Spleen (tissue), 11 donors: Measurements from ENCODE around the gene DDR2. TPM values are rescaled to one million over a fixed set of nuclear protein-coding genes. Genes with fewer than 3 reads are reported as not detected.

ENCODE experiments used
- DNase-seq: peaks from one replicate; pipeline ENCODE4 v3.0.0-alpha.2; 2020
- H3K27ac ChIP-seq, 8 donors: fragments of 200-600 bp; sonication (generic) in 7 of 8; 1 replicate in 4 of 8; 2 replicates in 4 of 8; pipeline versions ENCODE4 v1.5.0 to v1.8.0; 2016 to 2021; ENCODE audit warnings: inconsistent platforms in 4 of 8, mild to moderate bottlenecking in 4 of 8, moderate library complexity in 1 of 8
- H3K27me3 ChIP-seq, 7 donors: fragments of 200-600 bp; sonication (generic) in 6 of 7; replicated peaks in 1 of 7; 1 replicate in 4 of 7; 2 replicates in 3 of 7; pipeline versions ENCODE4 v1.5.0 to v1.8.0; 2016 to 2021; ENCODE audit warnings: inconsistent platforms in 3 of 7, mild to moderate bottlenecking in 1 of 7
- H3K36me3 ChIP-seq, 6 donors: fragments of 200-600 bp; sonication (generic) in 5 of 6; 1 replicate in 4 of 6; 2 replicates in 2 of 6; pipeline versions ENCODE4 v1.5.0 to v1.8.0; 2016 to 2021; ENCODE audit warnings: inconsistent platforms in 2 of 6
- H3K4me1 ChIP-seq, 6 donors: fragments of 200-600 bp; sonication (generic) in 5 of 6; 1 replicate in 3 of 6; 2 replicates in 3 of 6; pipeline versions ENCODE4 v1.5.0 to v1.8.0; 2016 to 2021; ENCODE audit warnings: inconsistent platforms in 3 of 6
- H3K4me3 ChIP-seq, 8 donors: fragments of 200-600 bp; sonication (generic) in 7 of 8; 1 replicate in 4 of 8; 2 replicates in 4 of 8; pipeline versions ENCODE4 v1.5.0 to v1.8.0; 2016 to 2021; ENCODE audit warnings: inconsistent platforms in 4 of 8, mild to moderate bottlenecking in 4 of 8, moderate library complexity in 2 of 8
- H3K9me3 ChIP-seq, 8 donors: fragments of 200-600 bp; sonication (generic) in 7 of 8; 1 replicate in 4 of 8; 2 replicates in 4 of 8; pipeline versions ENCODE4 v1.5.0 to v1.8.0; 2016 to 2021; ENCODE audit warnings: inconsistent platforms in 4 of 8
- POLR2A ChIP-seq, 3 donors: fragments of 450-650 bp; IDR thresholded peaks; one replicate each; pipeline ENCODE4 v1.5.1; 2017; ENCODE audit warnings: antibody characterized with exemption in 3 of 3, mild to moderate bottlenecking in 1 of 3
- POLR2AphosphoS5 ChIP-seq, 3 donors: sonication (generic); formaldehyde crosslinking; IDR thresholded peaks; one replicate each; pipeline ENCODE4 v1.5.1; 2017; ENCODE audit warnings: antibody characterized with exemption in 3 of 3
- WGBS, 5 donors: extraction: QIAGEN DNeasy Blood & Tissue Kit in 3 of 5; methylation state at CpG; one replicate each; pipeline versions ENCODE4 v1.1.5 to v1.1.7; 2013 to 2018; 5-methylcytosine and 5-hydroxymethylcytosine counted together
- intact Hi-C: fragments of 100-400 bp; cut with DNase I; formaldehyde crosslinking; loops from one replicate; pipeline ENCODE4 v1.15.0; 2023; ENCODE audit warnings: low total_unique reads
- polyA plus RNA-seq, 3 donors: library from polyadenylated mRNA; stranded (reverse); fragments of 200-250 nt; gene quantifications; one replicate each; pipeline ENCODE4 v1.2.1, GENCODE V29; 2013
- total RNA-seq, 7 donors: library from RNA; depleted of rRNA in 3 of 7; stranded (reverse); fragments of >200 nt in 3 of 7; fragmentation: NEBNext Ultra II Directional in 4 of 7; extraction: Animal tissue kit (Norgen Biotek cat#: 25700) in 4 of 7; gene quantifications; one replicate each; pipeline versions ENCODE4 v1.1.0 to v1.2.1, GENCODE V29; 2016 to 2021
- TF ChIP-seq, protein P1 (sequence below), 11 experiments: fragments of 200-600 bp in 7 of 11; fragments of 450-650 bp in 4 of 11; sonication (generic) in 4 of 11; IDR thresholded peaks in 8 of 11; conservative IDR thresholded peaks in 3 of 11; 1 replicate in 7 of 11; 2 replicates in 4 of 11; pipeline versions ENCODE4 v1.4.0 to v1.8.0; 2016 to 2021; ENCODE audit warnings: antibody characterized with exemption in 11 of 11, inconsistent platforms in 4 of 11, mild to moderate bottlenecking in 1 of 11
- donor health status: healthy with polysubstance abuse.
- donor health status: DM: no; HTN: no; CAD: no; lungs with moderate emphysema.
- donor health status: DM: no; HTN: no; CAD: no.
- donor health status: Bipolar disorder and iron deficiency.
- donor health status: healthy.
- donor health status: DM: no; HTN: no; CAD: no.
- donor health status: DM: yes; HTN: yes; CAD: no.

The DDR2 gene
- total and polyA plus RNA-seq, 10 donors, result 1.1 to 20.8 (median 10.8) TPM

GRCh38 chr1:162757476-162757875 lies 125.2 kb downstream of the DDR2 start:
- 50 to 83% (median 69%) methylated on average over 1 of the region's 1 CpG for WGBS, 5 donors
- Histone ChIP-seq H3K27ac (no peak overlapping the region), H3K36me3 (peaks cover 0 to 7% (median 0%) of the 10 kb centered on the region in 6 donors), H3K9me3 (no peaks in the 10 kb centered on the region), H3K4me1 (no peaks in the 10 kb centered on the region), H3K27me3 (no peaks in the 10 kb centered on the region), H3K4me3 (no peak overlapping the region)
- intact Hi-C loops, result no loop called here
- no peak for TF ChIP-seq POLR2A (IDR thresholded peaks at IDR 0.05)
- TF ChIP-seq, protein P1, sequence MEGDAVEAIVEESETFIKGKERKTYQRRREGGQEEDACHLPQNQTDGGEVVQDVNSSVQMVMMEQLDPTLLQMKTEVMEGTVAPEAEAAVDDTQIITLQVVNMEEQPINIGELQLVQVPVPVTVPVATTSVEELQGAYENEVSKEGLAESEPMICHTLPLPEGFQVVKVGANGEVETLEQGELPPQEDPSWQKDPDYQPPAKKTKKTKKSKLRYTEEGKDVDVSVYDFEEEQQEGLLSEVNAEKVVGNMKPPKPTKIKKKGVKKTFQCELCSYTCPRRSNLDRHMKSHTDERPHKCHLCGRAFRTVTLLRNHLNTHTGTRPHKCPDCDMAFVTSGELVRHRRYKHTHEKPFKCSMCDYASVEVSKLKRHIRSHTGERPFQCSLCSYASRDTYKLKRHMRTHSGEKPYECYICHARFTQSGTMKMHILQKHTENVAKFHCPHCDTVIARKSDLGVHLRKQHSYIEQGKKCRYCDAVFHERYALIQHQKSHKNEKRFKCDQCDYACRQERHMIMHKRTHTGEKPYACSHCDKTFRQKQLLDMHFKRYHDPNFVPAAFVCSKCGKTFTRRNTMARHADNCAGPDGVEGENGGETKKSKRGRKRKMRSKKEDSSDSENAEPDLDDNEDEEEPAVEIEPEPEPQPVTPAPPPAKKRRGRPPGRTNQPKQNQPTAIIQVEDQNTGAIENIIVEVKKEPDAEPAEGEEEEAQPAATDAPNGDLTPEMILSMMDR (IDR thresholded peaks at IDR 0.05 in 8 of 11, conservative IDR thresholded peaks at IDR 0.05 in 3 of 11), result no peak
- TF ChIP-seq POLR2AphosphoS5 (IDR thresholded peaks at IDR 0.05), result no peak
- DNase-seq, result no peak

- Histone ChIP-seq H3K27me3 (no peaks in the 10 kb centered on the region), H3K4me1 (no peaks in the 10 kb centered on the region), H3K9me3 (no peaks in the 10 kb centered on the region), H3K4me3 (no peak overlapping the region), H3K27ac (no peak overlapping the region), H3K36me3 (peaks cover 0 to 4% (median 0%) of the 10 kb centered on the region in 6 donors)
- WGBS, 5 donors, result 83 to 91% (median 89%) methylated on average over 1 of the region's 1 CpG
- intact Hi-C loops, result no loop called here
- TF ChIP-seq, protein P1 (IDR thresholded peaks at IDR 0.05 in 8 of 11, conservative IDR thresholded peaks at IDR 0.05 in 3 of 11), result no peak
- TF ChIP-seq POLR2AphosphoS5 (IDR thresholded peaks at IDR 0.05), result no peak
- DNase-seq, result no peak
Measured at GRCh38 chr1:162765788-162766187, 133.5 kb downstream of the DDR2 start.

DNA sequence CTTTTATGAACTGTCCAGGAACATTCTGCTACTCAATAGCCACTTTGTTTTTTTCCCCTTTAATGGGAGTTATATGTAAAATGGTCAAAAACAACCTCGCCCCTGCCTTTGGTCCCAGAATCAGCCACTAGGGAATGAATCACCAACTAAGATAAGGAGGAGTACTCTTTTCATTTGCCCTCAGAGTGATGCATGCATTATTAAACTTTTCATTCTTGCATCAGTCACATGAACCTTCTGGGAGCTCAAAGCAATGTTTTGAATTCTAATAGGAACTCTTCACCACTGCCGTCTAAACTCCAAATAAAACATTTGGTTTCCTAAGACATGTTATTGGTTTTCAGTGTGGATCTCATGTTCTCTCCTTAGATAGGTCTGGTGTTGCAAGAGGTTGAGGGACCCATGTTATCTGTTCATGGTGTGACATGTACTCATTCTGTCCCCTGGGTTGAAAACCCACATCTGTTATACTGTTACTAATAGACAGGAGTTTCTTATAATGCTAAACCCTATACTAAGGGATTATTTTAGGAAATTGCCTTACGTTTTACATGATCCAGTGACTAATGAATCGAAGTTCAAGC lies 140.4 kb downstream of the DDR2 start:
- Histone ChIP-seq H3K9me3 (no peaks in the 10 kb centered on the region), H3K4me3 (no peak overlapping the region), H3K27me3 (no peaks in the 10 kb centered on the region), H3K36me3 (peaks cover 0 to 7% (median 0%) of the 10 kb centered on the region in 6 donors), H3K4me1 (no peaks in the 10 kb centered on the region), H3K27ac (no peak overlapping the region)
- WGBS, 5 donors, result 86 to 94% (median 90%) methylated on average over 4 of the region's 4 CpGs
- TF ChIP-seq POLR2AphosphoS5 (IDR thresholded peaks at IDR 0.05) (no peak), POLR2A (IDR thresholded peaks at IDR 0.05) (no peak)
- TF ChIP-seq, protein P1 (IDR thresholded peaks at IDR 0.05 in 8 of 11, conservative IDR thresholded peaks at IDR 0.05 in 3 of 11), result no peak
- DNase-seq, result no peak
- intact Hi-C loops, result no loop called here

GRCh38 chr1:162774007-162774406 lies 141.7 kb downstream of the DDR2 start:
- Histone ChIP-seq H3K27ac (no peak overlapping the region), H3K36me3 (peaks cover 0 to 7% (median 0%) of the 10 kb centered on the region in 6 donors), H3K4me1 (no peaks in the 10 kb centered on the region), H3K9me3 (no peaks in the 10 kb centered on the region), H3K4me3 (no peak overlapping the region), H3K27me3 (no peaks in the 10 kb centered on the region)
- intact Hi-C loops, result no loop called here
- TF ChIP-seq POLR2AphosphoS5 (IDR thresholded peaks at IDR 0.05), result no peak
- no peak for TF ChIP-seq POLR2A (IDR thresholded peaks at IDR 0.05)
- TF ChIP-seq, protein P1 (IDR thresholded peaks at IDR 0.05 in 8 of 11, conservative IDR thresholded peaks at IDR 0.05 in 3 of 11), result no peak
- no peak for DNase-seq
